Activated CD4-positive, alpha-beta T cell treated with anti-CD3 and anti-CD28 coated beads, Interleukin-2, amount 50 U/mL, for 1 hour (primary cell): ENCODE measurements around the gene PTCD2.

Experiments
- DNase-seq: peaks from one replicate; pipeline ENCODE4 v3.0.0-alpha.2; 2020

PTCD2 gene

GRCh38 chr5:72351376-72351775 is 31.2 kb downstream of the PTCD2 start:
- no peak for DNase-seq

- DNase-seq = no peak
Observed at GRCh38 chr5:72352616-72353015, 32.4 kb downstream of the PTCD2 start.

GRCh38 chr5:72353046-72353445 is 32.9 kb downstream of the PTCD2 start:
- DNase-seq = no peak

- DNase-seq = no peak
Observed at GRCh38 chr5:72355706-72356299, 35.6 kb downstream of the PTCD2 start.

- DNase-seq = no peak
Observed at GRCh38 chr5:72356361-72356760, 36.2 kb downstream of the PTCD2 start.

GRCh38 chr5:72358925-72359324 is 38.8 kb downstream of the PTCD2 start:
- DNase-seq = no peak

- DNase-seq = no peak
Observed at GRCh38 chr5:72359886-72360285, 39.7 kb downstream of the PTCD2 start.

- no peak for DNase-seq
Observed at GRCh38 chr5:72363166-72363802, 43.1 kb downstream of the PTCD2 start.

GRCh38 chr5:72364171-72364570 is 44.0 kb downstream of the PTCD2 start:
- no peak for DNase-seq

- no peak for DNase-seq
Observed at GRCh38 chr5:72364951-72365350, 44.8 kb downstream of the PTCD2 start.

- peak; percentile 5 for DNase-seq
Observed at GRCh38 chr5:72366324-72366976, 46.3 kb downstream of the PTCD2 start.

- no peak for DNase-seq
Observed at GRCh38 chr5:72368271-72368670, 48.1 kb downstream of the PTCD2 start.

GRCh38 chr5:72369301-72369700 is 49.1 kb downstream of the PTCD2 start:
- DNase-seq = no peak

GRCh38 chr5:72369711-72370110 is 49.5 kb downstream of the PTCD2 start:
- no peak for DNase-seq

GRCh38 chr5:72372331-72372730 is 52.2 kb downstream of the PTCD2 start:
- DNase-seq = no peak

- no peak for DNase-seq
Observed at GRCh38 chr5:72372923-72373322, 52.8 kb downstream of the PTCD2 start.

- DNase-seq = no peak
Observed at GRCh38 chr5:72374844-72375243, 54.7 kb downstream of the PTCD2 start.

GRCh38 chr5:72376381-72376780 is 56.2 kb downstream of the PTCD2 start:
- DNase-seq = no peak

GRCh38 chr5:72377910-72378638 is 57.9 kb downstream of the PTCD2 start:
- DNase-seq = no peak

GRCh38 chr5:72378639-72379289 is 58.6 kb downstream of the PTCD2 start:
- DNase-seq = no peak

GRCh38 chr5:72379936-72380335 is 59.8 kb downstream of the PTCD2 start:
- no peak for DNase-seq

GRCh38 chr5:72380492-72381274 is 60.5 kb downstream of the PTCD2 start:
- no peak for DNase-seq
